K562 (cell line): ENCODE measurements around the gene DXO.
"Not testable (repeated sequence)": the region's sequence is repeated elsewhere in the genome, so short reads cannot be mapped to it uniquely, and the experiment has no call there.

ENCODE experiments used
- ARID2 ChIP-seq: fragments of 450-650 bp; IDR thresholded peaks from 2 replicates; pipeline ENCODE4 v1.6.1; 2017; ENCODE audit warnings: antibody characterized with exemption, mild to moderate bottlenecking
- NRF1 ChIP-seq, 2 experiments: fragments of 450-650 bp; IDR thresholded peaks in 1 of 2; conservative IDR thresholded peaks in 1 of 2; 2 replicates each; pipeline ENCODE4 v1.6.1; 2014; ENCODE audit warnings: mild to moderate bottlenecking in 2 of 2
- POLR2A ChIP-seq: fragments of 450-650 bp; conservative IDR thresholded peaks from 2 replicates; pipeline ENCODE4 v1.6.1; 2016
- RAD21 ChIP-seq, 2 experiments: fragments of 250-450 bp in 1 of 2; fragments of 450-650 bp in 1 of 2; sonication (Bioruptor Pico) in 1 of 2; formaldehyde crosslinking in 1 of 2; IDR thresholded peaks in 1 of 2; conservative IDR thresholded peaks in 1 of 2; 2 replicates each; pipeline versions ENCODE4 v1.4.0 to v1.8.0; 2020 to 2022; ENCODE audit warnings: mild to moderate bottlenecking in 2 of 2, moderate library complexity in 1 of 2
- SMARCA5 ChIP-seq: fragments of 450-650 bp; IDR thresholded peaks from 2 replicates; pipeline ENCODE4 v1.6.1; 2016
- SREBF2 ChIP-seq: sonication (generic); formaldehyde crosslinking; IDR thresholded peaks from 2 replicates; pipeline ENCODE4 v1.4.0; 2020; ENCODE audit warnings: mild to moderate bottlenecking, missing genetic modification reagents
- ZBTB8A ChIP-seq: fragments of 450-650 bp; IDR thresholded peaks from 2 replicates; pipeline ENCODE4 v1.6.1; 2018; ENCODE audit warnings: mild to moderate bottlenecking, moderate library complexity; ENCODE audit not compliant: partially characterized antibody
- ZNF282 ChIP-seq: sonication (generic); formaldehyde crosslinking; IDR thresholded peaks from 2 replicates; pipeline ENCODE4 v1.8.1; 2023; ENCODE audit warnings: missing genetic modification reagents
- TF ChIP-seq, protein P1 (sequence below): sonication (generic); formaldehyde crosslinking; IDR thresholded peaks from 2 replicates; pipeline ENCODE4 v1.8.1; 2022; ENCODE audit warnings: missing genetic modification reagents

DNA sequence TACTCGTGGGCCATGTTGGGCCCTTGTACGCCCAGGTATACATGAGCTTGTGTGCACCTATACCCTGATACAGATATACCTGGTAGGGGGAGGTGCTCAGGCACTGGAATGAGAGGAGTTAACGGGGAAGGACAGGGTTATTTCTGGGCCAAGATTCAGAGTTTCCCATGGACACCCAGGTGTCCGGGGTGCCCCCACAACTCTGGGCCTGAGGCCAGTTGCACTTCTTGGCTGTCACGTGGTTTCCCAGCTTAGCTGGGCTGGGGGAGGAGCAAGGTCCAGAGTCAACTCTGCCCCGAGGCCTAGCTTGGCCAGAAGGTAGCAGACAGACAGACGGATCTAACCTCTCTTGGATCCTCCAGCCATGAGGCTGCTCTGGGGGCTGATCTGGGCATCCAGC is 9.8 kb upstream of the DXO start, which contains the start of gene C4A:
- TF ChIP-seq, protein P1, sequence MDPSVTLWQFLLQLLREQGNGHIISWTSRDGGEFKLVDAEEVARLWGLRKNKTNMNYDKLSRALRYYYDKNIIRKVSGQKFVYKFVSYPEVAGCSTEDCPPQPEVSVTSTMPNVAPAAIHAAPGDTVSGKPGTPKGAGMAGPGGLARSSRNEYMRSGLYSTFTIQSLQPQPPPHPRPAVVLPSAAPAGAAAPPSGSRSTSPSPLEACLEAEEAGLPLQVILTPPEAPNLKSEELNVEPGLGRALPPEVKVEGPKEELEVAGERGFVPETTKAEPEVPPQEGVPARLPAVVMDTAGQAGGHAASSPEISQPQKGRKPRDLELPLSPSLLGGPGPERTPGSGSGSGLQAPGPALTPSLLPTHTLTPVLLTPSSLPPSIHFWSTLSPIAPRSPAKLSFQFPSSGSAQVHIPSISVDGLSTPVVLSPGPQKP (CRISPR knock-in tag), result not testable (repeated sequence)
- not testable (repeated sequence) for TF ChIP-seq NRF1 (conservative IDR thresholded peaks at IDR 0.05 in 1 of 2, IDR thresholded peaks at IDR 0.05 in 1 of 2); SMARCA5; RAD21 (CRISPR knock-in tag; conservative IDR thresholded peaks at IDR 0.05 in 1 of 2, IDR thresholded peaks at IDR 0.05 in 1 of 2); ZBTB8A; ARID2; POLR2A; SREBF2 (CRISPR knock-in tag); ZNF282 (CRISPR knock-in tag)
